ENCODE results near the gene DMPK. TPM values are rescaled to one million over a fixed set of nuclear protein-coding genes. Genes with fewer than 3 reads are reported as not detected.

Gene DMPK
- total RNA-seq, 1 donor from 2014 or later: 50.1 TPM

DNA sequence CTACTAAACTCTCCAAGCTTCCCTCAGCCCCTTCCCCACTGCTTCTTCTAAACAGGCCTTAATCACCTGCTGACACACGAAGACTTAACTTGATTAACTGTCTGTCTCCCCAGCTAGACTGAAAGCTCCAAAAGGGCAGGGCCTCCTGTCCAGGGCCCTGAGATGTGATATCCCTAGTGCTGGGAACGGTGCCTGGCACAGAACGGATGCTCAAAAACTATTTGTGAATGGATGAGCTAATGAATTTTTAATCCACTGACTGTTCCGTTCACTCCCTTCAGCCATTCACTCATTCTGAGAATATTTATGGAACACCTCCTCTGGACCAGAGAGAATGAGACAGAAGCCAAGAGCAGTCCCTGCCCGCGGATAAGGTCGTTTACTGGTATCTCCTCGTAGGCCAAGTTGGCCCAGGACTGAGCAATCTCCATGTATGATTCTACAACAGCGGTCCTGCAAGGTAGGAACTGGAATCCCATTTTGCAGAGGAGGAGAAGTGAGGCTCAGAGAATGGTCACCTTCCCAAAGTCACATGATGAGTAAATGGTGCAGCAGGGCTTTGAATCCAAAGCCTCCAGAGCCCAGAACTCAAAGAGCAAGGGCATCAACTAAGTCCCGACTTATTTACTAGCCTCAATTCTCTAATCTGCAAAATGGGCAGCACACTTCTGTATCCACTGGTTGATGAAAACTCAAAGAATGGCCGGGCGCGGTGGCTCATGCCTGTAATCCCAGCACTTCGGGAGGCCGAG is 6.9 kb upstream of the DMPK start:
- DNase-seq: no peak
- no peaks in the 10 kb centered on the region for H3K9me3 ChIP-seq
- no peak overlapping the region for H3K27ac ChIP-seq
- no peak overlapping the region for H3K4me3 ChIP-seq
- H3K27me3 ChIP-seq: no peaks in the 10 kb centered on the region
- peaks cover 36% of the 10 kb centered on the region for H3K36me3 ChIP-seq
- H3K4me1 ChIP-seq: peaks cover 15% of the 10 kb centered on the region
- intact Hi-C loops (cut with DNase I): no loop called here
- ATAC-seq: no peak
- TF ChIP-seq, protein P1, sequence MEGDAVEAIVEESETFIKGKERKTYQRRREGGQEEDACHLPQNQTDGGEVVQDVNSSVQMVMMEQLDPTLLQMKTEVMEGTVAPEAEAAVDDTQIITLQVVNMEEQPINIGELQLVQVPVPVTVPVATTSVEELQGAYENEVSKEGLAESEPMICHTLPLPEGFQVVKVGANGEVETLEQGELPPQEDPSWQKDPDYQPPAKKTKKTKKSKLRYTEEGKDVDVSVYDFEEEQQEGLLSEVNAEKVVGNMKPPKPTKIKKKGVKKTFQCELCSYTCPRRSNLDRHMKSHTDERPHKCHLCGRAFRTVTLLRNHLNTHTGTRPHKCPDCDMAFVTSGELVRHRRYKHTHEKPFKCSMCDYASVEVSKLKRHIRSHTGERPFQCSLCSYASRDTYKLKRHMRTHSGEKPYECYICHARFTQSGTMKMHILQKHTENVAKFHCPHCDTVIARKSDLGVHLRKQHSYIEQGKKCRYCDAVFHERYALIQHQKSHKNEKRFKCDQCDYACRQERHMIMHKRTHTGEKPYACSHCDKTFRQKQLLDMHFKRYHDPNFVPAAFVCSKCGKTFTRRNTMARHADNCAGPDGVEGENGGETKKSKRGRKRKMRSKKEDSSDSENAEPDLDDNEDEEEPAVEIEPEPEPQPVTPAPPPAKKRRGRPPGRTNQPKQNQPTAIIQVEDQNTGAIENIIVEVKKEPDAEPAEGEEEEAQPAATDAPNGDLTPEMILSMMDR (IDR thresholded peaks at IDR 0.05): no peak

DNA sequence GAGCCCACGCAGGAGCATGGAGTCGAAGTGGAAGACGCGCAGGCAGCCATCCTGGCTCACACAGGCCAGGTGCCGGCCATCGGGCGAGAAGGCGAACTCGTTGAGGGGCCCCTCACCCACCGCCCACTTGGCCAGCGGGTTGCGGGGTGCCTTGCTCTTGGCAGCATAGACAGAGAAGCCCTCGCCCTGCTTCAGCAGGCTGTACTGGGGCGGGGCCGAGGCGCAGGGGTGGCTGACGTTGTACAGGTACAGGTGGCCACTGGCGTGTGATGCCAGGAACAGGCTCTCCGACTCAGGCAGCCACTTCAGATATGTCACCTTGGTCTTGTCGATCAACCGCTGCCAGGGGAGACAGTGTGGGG is 4.2 kb upstream of the DMPK start:
- peaks cover 36% of the 10 kb centered on the region for H3K36me3 ChIP-seq
- no peak overlapping the region for H3K27ac ChIP-seq
- no peaks in the 10 kb centered on the region for H3K9me3 ChIP-seq
- TF ChIP-seq, protein P1 (IDR thresholded peaks at IDR 0.05): no peak
- no peak for DNase-seq
- ATAC-seq: no peak
- peaks cover 9% of the 10 kb centered on the region for H3K4me1 ChIP-seq
- H3K4me3 ChIP-seq: no peak overlapping the region
- H3K27me3 ChIP-seq: no peaks in the 10 kb centered on the region
- intact Hi-C loops (cut with DNase I): no loop called here

DNA sequence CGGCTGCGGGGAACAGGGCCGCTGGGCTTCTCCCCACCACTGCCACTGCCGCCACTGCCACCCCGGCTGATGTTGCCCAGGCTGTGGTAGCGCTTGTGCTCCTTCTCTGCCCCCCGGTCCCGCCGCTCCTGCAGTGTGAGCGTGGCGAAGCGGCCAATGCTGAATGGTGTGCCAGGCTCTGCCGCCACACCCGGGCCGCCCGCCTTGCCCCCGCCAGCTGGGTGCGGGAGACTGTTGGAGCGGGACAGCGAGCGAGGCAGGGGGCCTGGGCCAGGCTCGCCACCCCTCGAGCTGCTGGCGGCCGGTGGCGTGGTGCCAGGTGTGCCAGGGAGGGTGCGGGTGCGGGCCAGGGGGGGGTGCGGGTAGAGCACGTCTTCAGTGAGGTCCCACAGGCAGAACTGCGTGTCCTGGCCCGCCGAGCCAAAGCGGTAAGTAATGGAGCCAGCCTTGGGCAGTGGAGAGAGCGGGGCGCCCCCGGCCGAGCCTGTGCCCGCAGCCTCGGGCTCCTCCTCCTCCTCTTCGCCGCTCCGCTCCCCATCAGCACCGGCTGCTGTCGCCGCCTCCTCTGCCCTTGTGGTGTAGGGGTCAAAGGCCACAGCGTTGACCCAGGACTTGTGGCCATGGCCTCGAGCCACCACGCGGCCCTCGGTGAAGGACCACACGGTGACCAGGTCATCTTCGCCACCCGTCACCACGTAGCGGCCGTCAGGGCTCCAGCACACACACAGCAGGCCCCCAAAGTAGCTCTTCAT is 3.7 kb upstream of the DMPK start:
- H3K4me3 ChIP-seq: no peak overlapping the region
- TF ChIP-seq, protein P1 (IDR thresholded peaks at IDR 0.05): no peak
- peaks cover 36% of the 10 kb centered on the region for H3K36me3 ChIP-seq
- no peak for DNase-seq
- ATAC-seq: no peak
- intact Hi-C loops (cut with DNase I): no loop called here
- peaks cover 9% of the 10 kb centered on the region for H3K4me1 ChIP-seq
- no peaks in the 10 kb centered on the region for H3K27me3 ChIP-seq
- no peaks in the 10 kb centered on the region for H3K9me3 ChIP-seq
- no peak overlapping the region for H3K27ac ChIP-seq

DNA sequence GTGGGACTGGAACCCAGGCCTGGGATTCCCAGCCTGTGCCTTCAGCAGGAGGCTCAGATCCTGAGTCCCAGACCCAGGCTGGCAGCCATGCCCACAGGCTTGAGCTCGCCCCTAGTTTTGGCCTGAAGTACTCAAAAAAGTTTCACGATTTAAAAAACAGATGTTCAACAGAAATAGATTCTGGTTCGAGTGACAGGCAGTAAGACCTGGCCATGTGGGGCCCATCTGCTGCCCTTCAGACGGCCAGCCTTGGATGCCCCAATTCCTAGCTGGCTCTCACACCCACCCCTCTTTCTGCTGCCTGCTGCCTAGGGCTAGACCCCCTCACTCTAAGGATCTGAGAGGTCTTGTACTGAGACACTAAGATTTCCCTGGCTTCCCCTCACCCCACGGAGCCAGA is 2.8 kb upstream of the DMPK start:
- no peaks in the 10 kb centered on the region for H3K9me3 ChIP-seq
- TF ChIP-seq, protein P1 (IDR thresholded peaks at IDR 0.05): no peak
- peaks cover 10% of the 10 kb centered on the region for H3K4me1 ChIP-seq
- ATAC-seq (no peak), DNase-seq (no peak)
- H3K27me3 ChIP-seq: no peaks in the 10 kb centered on the region
- H3K4me3 ChIP-seq: no peak overlapping the region
- H3K36me3 ChIP-seq: peaks cover 31% of the 10 kb centered on the region
- intact Hi-C loops (cut with DNase I): no loop called here
- peak overlapping the region; percentile 73 for H3K27ac ChIP-seq

DNA sequence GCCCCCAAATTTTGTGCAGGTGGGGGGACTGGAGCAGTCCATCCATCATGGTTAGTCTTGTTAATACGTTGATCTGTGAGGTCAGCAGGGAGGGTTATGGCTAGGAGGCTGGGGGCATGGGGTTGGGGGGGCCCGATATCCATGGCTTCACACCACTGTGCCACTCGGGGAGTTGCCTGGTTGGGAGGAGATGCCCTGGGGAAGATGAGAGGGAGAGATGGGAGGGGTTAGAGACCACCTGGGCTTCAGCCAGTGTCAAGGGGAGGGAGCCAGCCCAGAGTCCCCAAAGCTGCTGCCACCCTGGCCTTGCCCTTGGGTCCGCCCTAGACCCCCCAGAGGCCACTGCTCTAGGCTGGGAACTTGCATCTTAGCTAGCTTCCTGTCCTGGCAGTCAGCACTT is 1.8 kb upstream of the DMPK start:
- Histone ChIP-seq H3K4me1 (peaks cover 19% of the 10 kb centered on the region), H3K36me3 (peaks cover 22% of the 10 kb centered on the region), H3K27ac (peak overlapping the region; percentile 73), H3K9me3 (no peaks in the 10 kb centered on the region), H3K27me3 (no peaks in the 10 kb centered on the region), H3K4me3 (no peak overlapping the region)
- DNase-seq (no peak), ATAC-seq (no peak)
- TF ChIP-seq, protein P1 (IDR thresholded peaks at IDR 0.05): no peak
- intact Hi-C loops (cut with DNase I): no loop called here

All from upper lobe of right lung (tissue), 1 donor.